ENCODE measurements around the gene RNASEH1.

Gene RNASEH1

DNA sequence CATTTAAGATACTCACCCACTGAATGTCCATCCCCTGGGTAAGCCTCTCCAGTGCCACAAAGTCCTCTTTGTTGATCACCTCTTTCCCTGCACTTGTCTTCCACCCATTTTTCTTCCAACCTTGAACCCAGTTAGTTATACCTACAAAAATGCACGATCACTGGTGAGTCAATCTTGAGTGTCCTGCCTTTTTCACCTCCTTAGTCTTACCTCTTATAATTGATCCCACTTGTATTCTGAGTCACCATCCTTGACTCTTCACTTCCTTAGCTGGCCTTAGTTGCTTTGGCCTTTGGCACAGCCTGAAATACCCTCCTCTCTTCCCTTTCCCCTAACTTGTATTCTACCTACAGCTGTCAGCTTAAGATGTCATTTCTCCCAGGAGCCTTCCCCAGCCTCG lies 10.2 kb downstream of the RNASEH1 start:
- no peak for DNase-seq (ENCODE audit: low spot score)

DNA sequence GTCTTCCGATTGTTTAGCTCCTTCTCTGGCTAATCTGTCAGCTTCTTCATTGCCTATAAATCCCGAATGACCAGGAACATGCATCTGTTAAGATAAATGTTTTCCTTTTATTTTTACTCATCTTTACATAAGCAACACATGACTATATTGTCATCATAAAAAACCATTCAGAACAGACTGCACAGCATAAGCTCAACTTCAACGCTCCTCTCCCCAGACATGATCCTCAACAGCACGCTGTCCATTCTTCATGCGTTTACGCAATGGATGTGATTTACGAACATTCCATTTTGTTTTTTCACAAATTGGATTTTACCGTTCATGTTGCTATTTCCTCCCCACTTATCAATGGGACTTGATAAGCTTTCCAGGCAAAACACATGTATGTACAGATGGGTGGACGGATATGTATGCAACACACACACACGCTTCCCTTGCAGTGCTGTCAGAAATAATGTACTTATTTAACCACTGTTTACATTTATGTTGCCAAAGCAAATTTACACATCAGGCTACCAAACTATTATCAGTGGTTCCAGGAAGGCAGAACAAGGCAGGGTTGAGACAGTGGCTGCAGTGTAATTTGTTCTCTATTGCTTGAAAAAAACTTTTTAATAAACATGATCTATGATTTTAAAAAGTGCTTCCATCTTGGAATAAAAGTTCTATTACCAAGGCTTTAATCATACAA lies 12.2 kb downstream of the RNASEH1 start:
- DNase-seq (ENCODE audit: low spot score), result no peak

DNA sequence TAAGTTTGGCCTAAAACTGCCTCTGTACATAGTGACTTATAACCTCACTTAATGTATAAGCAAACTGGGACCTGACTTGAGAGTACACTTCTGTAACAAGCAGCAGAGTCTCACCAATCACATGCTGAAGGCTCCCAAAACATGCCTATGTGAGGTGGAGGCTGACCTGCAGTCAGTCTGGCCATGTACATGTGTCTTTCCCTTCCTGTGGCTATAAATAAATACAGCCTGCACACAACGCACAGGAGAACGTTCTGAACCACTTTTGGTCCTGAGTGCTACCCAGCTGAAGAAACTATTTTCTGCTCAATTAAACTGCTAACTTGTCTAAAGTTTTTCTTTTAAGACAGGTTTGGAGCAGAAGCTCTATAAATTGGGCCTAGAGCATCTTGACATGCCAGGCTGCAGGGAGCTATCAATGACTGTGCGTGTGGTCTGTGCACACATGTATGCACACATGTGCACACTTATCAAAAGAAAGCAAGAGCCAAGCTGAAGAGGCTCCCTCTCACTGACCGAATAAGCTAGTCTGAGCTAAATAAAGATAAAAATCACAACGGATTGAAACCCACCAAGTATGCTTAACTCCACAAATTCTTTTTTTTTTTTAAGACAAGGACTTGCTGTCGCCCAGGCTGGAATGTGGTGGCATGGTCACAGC lies 15.0 kb downstream of the RNASEH1 start:
- no peak for DNase-seq (ENCODE audit: low spot score)

GRCh38 chr2:3542107-3542506 lies 16.0 kb downstream of the RNASEH1 start:
- DNase-seq (ENCODE audit: low spot score), result no peak

DNA sequence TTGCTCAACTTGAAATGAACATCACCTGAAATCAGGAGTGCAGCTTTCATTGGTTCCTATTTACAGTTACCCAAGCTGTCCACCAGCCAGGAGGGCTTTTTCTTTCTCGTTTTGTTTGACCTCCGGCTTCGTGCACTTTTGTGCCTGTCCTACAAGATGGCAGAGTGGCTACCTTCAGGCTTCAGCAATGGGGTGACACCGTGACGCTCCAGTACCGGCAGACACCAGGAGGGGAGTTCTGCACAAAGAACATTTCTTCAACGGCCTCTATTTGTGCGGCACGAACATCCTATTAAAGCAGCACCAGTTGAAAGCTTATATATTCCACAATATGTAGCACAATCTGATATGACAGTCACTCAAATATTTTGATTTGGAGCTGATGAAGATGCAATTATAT lies 18.3 kb downstream of the RNASEH1 start:
- no peak for DNase-seq (ENCODE audit: low spot score)

GRCh38 chr2:3536682-3537632 lies 21.2 kb downstream of the RNASEH1 start:
- DNase-seq (ENCODE audit: low spot score), result no peak

GRCh38 chr2:3535794-3536681 lies 22.1 kb downstream of the RNASEH1 start:
- peak; percentile 9 for DNase-seq (ENCODE audit: low spot score)

- no peak for DNase-seq (ENCODE audit: low spot score)
These were observed 22.7 kb downstream of the RNASEH1 start for GRCh38 chr2:3535467-3535793.

- DNase-seq (ENCODE audit: low spot score), result no peak
These were observed 23.8 kb downstream of the RNASEH1 start for GRCh38 chr2:3534251-3534814.

DNA sequence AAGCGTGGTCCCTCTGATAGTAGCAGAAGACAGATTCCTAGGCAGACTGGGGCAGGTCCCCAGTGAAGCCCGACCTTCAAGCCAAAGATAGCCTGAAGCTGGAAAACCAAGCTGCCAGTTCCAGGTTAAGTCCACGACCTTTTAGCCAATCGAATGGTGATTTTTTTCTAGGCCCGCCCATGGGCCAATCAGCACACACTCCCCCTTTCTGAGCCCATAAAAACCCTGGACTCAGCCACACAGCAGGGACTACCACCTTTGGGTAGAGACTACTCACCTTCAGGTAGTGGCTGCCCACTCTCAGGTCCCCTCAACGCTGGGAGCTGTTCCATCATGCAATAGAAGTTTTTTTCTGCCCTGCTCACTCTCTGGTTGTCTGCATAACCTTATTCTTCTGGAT lies 24.3 kb downstream of the RNASEH1 start:
- no peak for DNase-seq (ENCODE audit: low spot score)

DNA sequence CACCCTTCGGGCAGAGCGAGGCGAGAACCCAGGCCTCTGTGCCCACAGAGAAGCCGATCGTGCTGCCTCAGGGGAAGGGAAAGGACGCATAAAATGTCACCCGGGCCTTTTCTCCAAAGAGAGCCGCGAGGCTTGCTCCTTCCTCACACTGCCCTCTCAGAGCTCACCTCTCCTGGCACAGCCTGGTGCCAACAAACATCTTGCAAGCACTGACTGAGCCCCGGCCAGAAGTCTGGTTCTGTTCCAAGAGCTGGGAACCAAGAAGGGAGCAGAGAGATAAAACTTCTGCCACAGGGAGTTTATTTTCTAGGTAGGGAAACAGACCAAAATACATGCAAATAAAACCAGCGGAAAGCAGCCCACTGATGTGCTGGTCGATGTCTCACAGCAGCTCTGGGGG lies 25.2 kb downstream of the RNASEH1 start:
- no peak for DNase-seq (ENCODE audit: low spot score)

GRCh38 chr2:3529316-3530025 lies 28.7 kb downstream of the RNASEH1 start:
- DNase-seq (ENCODE audit: low spot score), result no peak

GRCh38 chr2:3527886-3528785 lies 30.0 kb downstream of the RNASEH1 start:
- DNase-seq (ENCODE audit: low spot score), result no peak

DNA sequence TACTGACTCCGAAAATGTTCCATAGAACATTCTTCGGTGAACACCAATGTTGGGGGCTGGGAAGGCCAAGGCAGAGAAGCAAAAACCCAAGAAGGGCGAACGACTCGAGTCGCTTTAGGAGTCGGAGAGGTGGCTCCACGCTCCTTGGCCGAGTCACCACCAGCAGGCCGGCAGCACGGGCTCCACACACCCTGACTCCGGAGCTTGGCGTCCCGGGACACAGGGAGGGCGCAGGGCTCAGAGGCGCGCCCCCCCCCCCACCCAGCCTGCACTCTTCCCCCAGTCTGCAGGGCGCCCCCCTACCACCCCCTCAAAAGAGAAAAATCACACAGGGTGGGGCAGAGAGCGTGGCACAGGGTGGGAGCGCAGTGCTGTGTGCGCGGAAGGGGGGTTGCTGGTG lies 31.3 kb downstream of the RNASEH1 start:
- no peak for DNase-seq (ENCODE audit: low spot score)

DNA sequence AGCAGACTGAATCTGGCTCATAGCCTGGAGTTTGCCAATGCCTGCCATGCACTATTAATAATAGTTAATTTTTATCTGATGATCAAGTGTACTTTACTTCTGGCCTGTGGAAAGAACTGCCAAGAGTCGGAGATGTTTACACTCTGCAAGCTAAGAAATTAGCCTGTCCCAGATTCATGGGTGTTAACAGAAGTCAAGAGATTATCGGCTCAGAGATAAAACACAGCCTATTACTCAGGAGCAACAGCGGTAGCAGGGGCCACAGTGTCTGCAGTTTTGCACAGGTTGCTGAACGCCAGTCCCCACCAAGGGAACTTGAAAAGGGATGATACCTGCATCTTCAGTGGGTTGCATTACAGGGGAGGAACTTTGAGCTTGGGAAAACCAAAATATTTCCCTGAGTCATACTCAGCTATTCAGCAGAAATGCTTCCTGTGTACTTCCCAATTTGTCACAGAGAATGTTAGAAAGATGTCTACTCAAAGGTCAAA lies 34.5 kb downstream of the RNASEH1 start:
- no peak for DNase-seq (ENCODE audit: low spot score)

- no peak for DNase-seq (ENCODE audit: low spot score)
These were observed 35.1 kb downstream of the RNASEH1 start for GRCh38 chr2:3522961-3523421.

DNA sequence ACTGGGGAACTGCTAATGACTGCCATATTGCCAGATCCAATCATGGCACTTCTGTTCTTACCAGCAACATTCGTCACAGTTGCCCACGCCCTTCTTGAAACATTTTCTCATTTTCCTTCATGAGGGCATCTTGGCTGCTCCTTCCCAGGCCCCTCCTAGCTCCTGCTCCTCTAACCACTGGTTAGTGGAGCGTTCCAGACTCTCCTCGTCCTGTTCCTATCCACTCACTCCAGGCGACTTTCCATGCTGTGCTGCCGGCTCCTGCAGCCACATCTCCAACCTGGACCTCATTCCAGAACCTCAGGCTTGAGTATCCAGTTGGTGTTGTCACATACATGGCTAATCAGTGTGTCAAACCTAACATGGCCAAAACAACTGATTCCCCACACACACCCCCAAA lies 37.5 kb downstream of the RNASEH1 start:
- no peak for DNase-seq (ENCODE audit: low spot score)

- DNase-seq (ENCODE audit: low spot score), result peak; percentile 46
These were observed 38.6 kb downstream of the RNASEH1 start, which contains the start of gene ADI1 for GRCh38 chr2:3519255-3520205. ADI1 (minus strand) TSS chr2:3519531; CDS start chr2:3519487, 44 bp downstream.

Measured in hematopoietic multipotent progenitor cell treated with erythropoietin and hydrocortisone succinate and interleukin-3 and kit ligand, for 15 days (in vitro differentiated cells).